Keratinocyte (primary cell): ENCODE measurements around the gene EYS. TPM values are rescaled to one million over a fixed set of nuclear protein-coding genes. Genes with fewer than 3 reads are reported as not detected.

Source experiments
- DNase-seq: peaks from one replicate; pipeline ENCODE4 v3.0.0-alpha.2; 2011; ENCODE audit warnings: low read depth, missing footprints, low spot score
- FAIRE-seq: peaks from 2 replicates; lab custom pipeline; 2011; peaks lifted over from hg19 to GRCh38; lab: Jason Lieb, UNC
- H2AFZ ChIP-seq: 2 replicates; pipeline ENCODE4 v1.6.0; 2012; ENCODE audit warnings: low read length, control low read depth, inconsistent platforms; ENCODE audit not compliant: control insufficient read depth
- H3K27ac ChIP-seq: 2 replicates; pipeline ENCODE4 v1.5.1; 2011; ENCODE audit warnings: low read length; ENCODE audit not compliant: control insufficient read depth, insufficient read depth
- H3K27me3 ChIP-seq: 3 replicates; pipeline ENCODE4 v1.6.0; 2011; ENCODE audit warnings: low read length; ENCODE audit not compliant: control insufficient read depth, insufficient read depth; ENCODE audit errors: extremely low read depth
- H3K36me3 ChIP-seq, 2 experiments: 2 replicates in 1 of 2; 3 replicates in 1 of 2; pipeline ENCODE4 v1.5.1; 2011; ENCODE audit warnings: low read length in 2 of 2, mild to moderate bottlenecking in 1 of 2; ENCODE audit not compliant: control insufficient read depth in 2 of 2, insufficient read depth in 2 of 2; ENCODE audit errors: extremely low read depth in 1 of 2
- H3K4me1 ChIP-seq: 3 replicates; pipeline ENCODE4 v1.5.1; 2011; ENCODE audit warnings: low read length; ENCODE audit not compliant: control insufficient read depth, insufficient read depth; ENCODE audit errors: extremely low read depth
- H3K4me2 ChIP-seq: 3 replicates; pipeline ENCODE4 v1.6.0; 2011; ENCODE audit warnings: low read depth, low read length; ENCODE audit not compliant: control insufficient read depth, insufficient read depth; ENCODE audit errors: extremely low read depth
- H3K4me3 ChIP-seq, 3 experiments: fragments of 200-600 bp in 1 of 3; sonication (generic) in 1 of 3; 2 replicates in 2 of 3; 3 replicates in 1 of 3; pipeline ENCODE4 v1.5.1; 2011 to 2016; ENCODE audit warnings: low read length in 3 of 3, mild to moderate bottlenecking in 3 of 3, control low read depth in 2 of 3, inconsistent platforms in 1 of 3, low read depth in 1 of 3, mixed read lengths in 1 of 3, mixed run types in 1 of 3, moderate library complexity in 1 of 3; ENCODE audit not compliant: control insufficient read depth in 2 of 3, insufficient read depth in 2 of 3; ENCODE audit errors: extremely low read depth in 1 of 3
- H3K79me2 ChIP-seq: 2 replicates; pipeline ENCODE4 v1.6.0; 2012; ENCODE audit warnings: low read length; ENCODE audit not compliant: control insufficient read depth, insufficient read depth
- H3K9ac ChIP-seq: 3 replicates; pipeline ENCODE4 v1.6.0; 2011; ENCODE audit warnings: low read length; ENCODE audit not compliant: control insufficient read depth, insufficient read depth; ENCODE audit errors: extremely low read depth
- H3K9me1 ChIP-seq: 3 replicates; pipeline ENCODE4 v1.6.0; 2011; ENCODE audit warnings: low read length; ENCODE audit not compliant: control insufficient read depth, insufficient read depth; ENCODE audit errors: extremely low read depth
- H3K9me3 ChIP-seq: 2 replicates; pipeline ENCODE4 v1.5.1; 2012; ENCODE audit warnings: low read depth, low read length; ENCODE audit not compliant: control insufficient read depth
- H4K20me1 ChIP-seq: 3 replicates; pipeline ENCODE4 v1.6.0; 2011; ENCODE audit warnings: low read length; ENCODE audit not compliant: control insufficient read depth, insufficient read depth; ENCODE audit errors: extremely low read depth
- EZH2 ChIP-seq: IDR thresholded peaks from one replicate; pipeline ENCODE4 v1.6.1; 2012; ENCODE audit warnings: inconsistent platforms, mild to moderate bottlenecking, low read length, moderate library complexity
- dilution Hi-C: fragments of 300-500 bp; cut with MboI; formaldehyde crosslinking; loops from one replicate; pipeline ENCODE4 v1.7.0; 2020; ENCODE audit warnings: low sequenced_read_pairs; ENCODE audit not compliant: extremely low pct_ligation_motif_present
- polyA plus RNA-seq, 5 experiments: library from polyadenylated mRNA; depleted of rRNA in 3 of 5; stranded (reverse) in 3 of 5; stranded (forward) in 1 of 5; unstranded in 1 of 5; fragments of >200 nt; gene quantifications; 1 replicate in 1 of 5; 2 replicates in 3 of 5; 3 replicates in 1 of 5; pipeline versions ENCODE4 v1.2.1 to v1.2.3, GENCODE V29; 2011 to 2012; ENCODE audit warnings: missing spikeins in 2 of 5, low read depth in 1 of 5, low replicate concordance in 1 of 5
- TF ChIP-seq, protein P1 (sequence below), 3 experiments: IDR thresholded peaks in 1 of 3; conservative IDR thresholded peaks in 1 of 3; optimal IDR thresholded peaks in 1 of 3; 2 replicates in 2 of 3; 3 replicates in 1 of 3; pipeline versions ENCODE3 to v1.5.1; 2011; ENCODE audit warnings: low read length in 3 of 3, mild to moderate bottlenecking in 3 of 3, moderate library complexity in 2 of 3, control low read depth in 1 of 3, inconsistent platforms in 1 of 3; ENCODE audit not compliant: insufficient read depth in 2 of 3; ENCODE audit errors: extremely low read depth in 1 of 3

EYS gene
- polyA plus RNA-seq, 1 donor (not counting 4 experiments of a cell fraction or from before 2014, with no cell fraction given) = 0.34 TPM

DNA sequence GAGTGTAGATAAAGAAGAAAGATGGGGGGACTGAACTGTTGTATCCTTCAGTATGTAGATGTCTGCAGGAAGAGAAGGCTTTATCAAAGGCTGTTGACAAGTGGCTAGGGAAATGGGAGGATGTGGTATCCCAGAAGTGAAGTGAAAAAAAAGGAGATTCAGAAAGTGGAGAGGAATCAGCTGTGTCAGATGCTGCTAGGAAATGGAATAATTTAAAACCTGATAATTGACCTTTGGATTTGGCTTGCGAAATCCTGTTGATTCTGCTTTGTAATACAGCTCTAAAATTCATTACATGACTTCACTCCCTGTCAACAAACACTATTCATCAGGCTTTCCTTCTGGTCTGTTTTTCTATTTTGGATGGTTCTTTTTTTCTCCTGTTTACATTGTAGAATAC, 2029.7 kb downstream of the EYS start:
- Histone ChIP-seq H2AFZ (no peak overlapping the region), H3K27me3 (no peaks in the 10 kb centered on the region), H3K9me3 (no peaks in the 10 kb centered on the region), H3K4me3 (no peak overlapping the region), H3K9me1 (no peaks in the 10 kb centered on the region), H3K4me2 (no peak overlapping the region), H4K20me1 (no peaks in the 10 kb centered on the region), H3K9ac (no peak overlapping the region), H3K4me1 (no peaks in the 10 kb centered on the region), H3K79me2 (peaks cover 34% of the 10 kb centered on the region), H3K36me3 (no peaks in the 10 kb centered on the region), H3K27ac (no peak overlapping the region)
- no peak for DNase-seq
- dilution Hi-C loops = no loop called here
- FAIRE-seq = no peak
- no peak for TF ChIP-seq EZH2
- TF ChIP-seq, protein P1, sequence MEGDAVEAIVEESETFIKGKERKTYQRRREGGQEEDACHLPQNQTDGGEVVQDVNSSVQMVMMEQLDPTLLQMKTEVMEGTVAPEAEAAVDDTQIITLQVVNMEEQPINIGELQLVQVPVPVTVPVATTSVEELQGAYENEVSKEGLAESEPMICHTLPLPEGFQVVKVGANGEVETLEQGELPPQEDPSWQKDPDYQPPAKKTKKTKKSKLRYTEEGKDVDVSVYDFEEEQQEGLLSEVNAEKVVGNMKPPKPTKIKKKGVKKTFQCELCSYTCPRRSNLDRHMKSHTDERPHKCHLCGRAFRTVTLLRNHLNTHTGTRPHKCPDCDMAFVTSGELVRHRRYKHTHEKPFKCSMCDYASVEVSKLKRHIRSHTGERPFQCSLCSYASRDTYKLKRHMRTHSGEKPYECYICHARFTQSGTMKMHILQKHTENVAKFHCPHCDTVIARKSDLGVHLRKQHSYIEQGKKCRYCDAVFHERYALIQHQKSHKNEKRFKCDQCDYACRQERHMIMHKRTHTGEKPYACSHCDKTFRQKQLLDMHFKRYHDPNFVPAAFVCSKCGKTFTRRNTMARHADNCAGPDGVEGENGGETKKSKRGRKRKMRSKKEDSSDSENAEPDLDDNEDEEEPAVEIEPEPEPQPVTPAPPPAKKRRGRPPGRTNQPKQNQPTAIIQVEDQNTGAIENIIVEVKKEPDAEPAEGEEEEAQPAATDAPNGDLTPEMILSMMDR (optimal IDR thresholded peaks at IDR 0.05 in 1 of 3, IDR thresholded peaks at IDR 0.05 in 1 of 3, conservative IDR thresholded peaks at IDR 0.05 in 1 of 3; ENCODE audit: extremely low read depth in 1 of 3, insufficient read depth in 2 of 3, low read length in 3 of 3) = no peak

DNA sequence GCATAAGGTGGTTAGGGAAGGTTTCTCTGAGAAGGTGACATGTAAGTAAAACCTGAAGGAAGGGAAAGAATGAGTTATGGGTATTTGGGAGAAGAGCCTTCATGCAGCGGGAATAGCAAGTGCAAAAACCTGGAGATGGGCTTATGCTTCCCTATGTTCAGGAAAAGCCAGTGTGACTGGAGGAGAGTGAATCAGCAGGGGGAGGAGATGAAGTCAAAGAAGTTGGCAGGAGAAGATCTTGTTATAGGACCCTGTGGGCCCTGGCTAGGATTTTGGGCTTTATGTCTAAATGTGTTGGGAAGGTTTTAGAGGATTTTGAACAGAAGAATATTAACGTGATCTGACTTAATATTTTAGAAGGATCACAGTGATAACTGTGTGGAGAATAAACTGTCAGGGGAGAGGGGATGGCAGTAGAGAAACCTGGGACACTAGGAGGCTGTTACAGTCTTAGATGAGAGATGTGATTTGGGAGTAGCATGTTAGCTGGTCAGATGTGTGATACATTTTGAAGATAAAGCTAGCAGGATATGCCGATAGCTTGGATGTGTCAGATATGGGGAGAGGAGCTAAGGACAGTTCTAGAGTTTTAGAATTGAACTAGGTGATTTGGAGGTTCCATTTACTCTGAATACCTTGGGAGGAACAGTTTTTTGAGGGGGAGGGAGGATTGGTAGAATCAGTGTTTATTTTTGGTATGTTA, 2030.5 kb downstream of the EYS start:
- no peak for FAIRE-seq
- no peak for TF ChIP-seq EZH2
- TF ChIP-seq, protein P1 (optimal IDR thresholded peaks at IDR 0.05 in 1 of 3, IDR thresholded peaks at IDR 0.05 in 1 of 3, conservative IDR thresholded peaks at IDR 0.05 in 1 of 3; ENCODE audit: extremely low read depth in 1 of 3, insufficient read depth in 2 of 3, low read length in 3 of 3) = no peak

More for the DNA sequence above, 2030.5 kb downstream of the EYS start:
- no peak for DNase-seq
- Histone ChIP-seq H4K20me1 (no peaks in the 10 kb centered on the region), H3K9me3 (no peaks in the 10 kb centered on the region), H3K4me1 (no peaks in the 10 kb centered on the region), H2AFZ (no peak overlapping the region), H3K4me2 (no peak overlapping the region), H3K27ac (no peak overlapping the region), H3K36me3 (no peaks in the 10 kb centered on the region), H3K4me3 (no peak overlapping the region), H3K27me3 (no peaks in the 10 kb centered on the region), H3K9ac (no peak overlapping the region), H3K9me1 (no peaks in the 10 kb centered on the region), H3K79me2 (peaks cover 30% of the 10 kb centered on the region)
- dilution Hi-C loops = no loop called here
